Brain microvascular endothelial cell (primary cell): ENCODE results near the gene POFUT2.

Source experiments
- DNase-seq: peaks from one replicate; pipeline ENCODE4 v3.0.0-alpha.2; 2020
- H3K27ac ChIP-seq: fragments of 250-450 bp; sonication (Bioruptor Pico); 2 replicates; pipeline ENCODE4 v1.5.1; 2020; ENCODE audit warnings: mild to moderate bottlenecking, moderate library complexity
- H3K27me3 ChIP-seq: fragments of 250-450 bp; sonication (Bioruptor Pico); replicated peaks from 2 replicates; pipeline ENCODE4 v1.5.1; 2020; ENCODE audit warnings: mild to moderate bottlenecking
- H3K36me3 ChIP-seq: fragments of 250-450 bp; sonication (Bioruptor Pico); replicated peaks from 2 replicates; pipeline ENCODE4 v1.5.1; 2020; ENCODE audit warnings: mild to moderate bottlenecking
- H3K4me3 ChIP-seq: 2 replicates; pipeline ENCODE4 v1.5.1; 2011; ENCODE audit warnings: low read depth, mild to moderate bottlenecking, control low read depth, low read length, moderate library complexity
- in situ Hi-C: cut with HindIII; loops from 2 replicates; pipeline ENCODE4 v1.10.0; 2017; ENCODE audit warnings: low sequenced_read_pairs, low pct_ligation_motif_present
- TF ChIP-seq, protein P1 (sequence below): IDR thresholded peaks from 2 replicates; pipeline ENCODE4 v1.5.1; 2011; ENCODE audit warnings: low read depth, mild to moderate bottlenecking, moderate library complexity, low read length, control low read depth, inconsistent platforms; ENCODE audit errors: missing control alignments

POFUT2 gene

DNA sequence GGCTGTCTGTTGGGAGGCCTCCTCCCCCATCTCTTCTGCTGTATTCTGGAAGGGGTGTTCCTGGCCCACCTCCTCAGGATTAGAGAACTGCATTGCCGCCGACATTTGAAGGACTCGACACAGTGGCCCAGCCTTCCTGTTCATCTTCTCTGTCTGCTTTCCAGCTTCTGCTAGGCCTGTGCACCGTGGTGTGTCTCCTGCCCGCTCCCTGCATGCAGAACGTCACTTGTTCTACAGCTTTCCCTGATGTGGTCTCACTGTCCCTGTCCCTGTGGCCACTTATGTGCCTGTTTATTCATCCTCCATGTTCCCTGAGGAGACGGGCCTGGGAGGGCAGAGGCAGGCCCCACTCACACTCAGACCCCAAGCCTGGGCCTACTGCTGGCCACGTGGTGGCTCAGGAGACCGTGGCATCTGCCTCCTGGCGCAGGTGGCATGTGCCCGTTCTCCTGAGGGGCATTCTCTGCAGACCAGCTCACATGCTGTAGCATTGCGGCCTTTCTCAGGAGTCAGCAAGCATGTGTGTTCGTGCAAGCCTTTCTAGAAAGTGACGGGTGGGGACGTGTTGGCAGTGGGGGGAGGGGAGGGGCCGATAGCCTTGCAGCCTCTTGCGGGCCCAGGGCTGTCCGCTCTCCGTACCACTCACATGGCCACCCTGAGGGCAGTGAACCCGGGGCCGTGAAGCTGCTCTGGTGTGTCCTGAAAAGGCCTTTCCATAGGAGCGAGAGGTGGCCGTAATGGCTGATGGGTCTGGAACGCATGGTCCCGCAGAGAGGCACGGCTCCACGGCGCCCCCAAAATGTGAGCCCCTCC, 35.9 kb downstream of the POFUT2 start:
- no peak for DNase-seq
- Histone ChIP-seq H3K36me3 (no peaks in the 10 kb centered on the region), H3K4me3 (no peak overlapping the region), H3K27ac (no peak overlapping the region), H3K27me3 (no peaks in the 10 kb centered on the region)
- TF ChIP-seq, protein P1, sequence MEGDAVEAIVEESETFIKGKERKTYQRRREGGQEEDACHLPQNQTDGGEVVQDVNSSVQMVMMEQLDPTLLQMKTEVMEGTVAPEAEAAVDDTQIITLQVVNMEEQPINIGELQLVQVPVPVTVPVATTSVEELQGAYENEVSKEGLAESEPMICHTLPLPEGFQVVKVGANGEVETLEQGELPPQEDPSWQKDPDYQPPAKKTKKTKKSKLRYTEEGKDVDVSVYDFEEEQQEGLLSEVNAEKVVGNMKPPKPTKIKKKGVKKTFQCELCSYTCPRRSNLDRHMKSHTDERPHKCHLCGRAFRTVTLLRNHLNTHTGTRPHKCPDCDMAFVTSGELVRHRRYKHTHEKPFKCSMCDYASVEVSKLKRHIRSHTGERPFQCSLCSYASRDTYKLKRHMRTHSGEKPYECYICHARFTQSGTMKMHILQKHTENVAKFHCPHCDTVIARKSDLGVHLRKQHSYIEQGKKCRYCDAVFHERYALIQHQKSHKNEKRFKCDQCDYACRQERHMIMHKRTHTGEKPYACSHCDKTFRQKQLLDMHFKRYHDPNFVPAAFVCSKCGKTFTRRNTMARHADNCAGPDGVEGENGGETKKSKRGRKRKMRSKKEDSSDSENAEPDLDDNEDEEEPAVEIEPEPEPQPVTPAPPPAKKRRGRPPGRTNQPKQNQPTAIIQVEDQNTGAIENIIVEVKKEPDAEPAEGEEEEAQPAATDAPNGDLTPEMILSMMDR: no peak
- in situ Hi-C loops: no loop called here

DNA sequence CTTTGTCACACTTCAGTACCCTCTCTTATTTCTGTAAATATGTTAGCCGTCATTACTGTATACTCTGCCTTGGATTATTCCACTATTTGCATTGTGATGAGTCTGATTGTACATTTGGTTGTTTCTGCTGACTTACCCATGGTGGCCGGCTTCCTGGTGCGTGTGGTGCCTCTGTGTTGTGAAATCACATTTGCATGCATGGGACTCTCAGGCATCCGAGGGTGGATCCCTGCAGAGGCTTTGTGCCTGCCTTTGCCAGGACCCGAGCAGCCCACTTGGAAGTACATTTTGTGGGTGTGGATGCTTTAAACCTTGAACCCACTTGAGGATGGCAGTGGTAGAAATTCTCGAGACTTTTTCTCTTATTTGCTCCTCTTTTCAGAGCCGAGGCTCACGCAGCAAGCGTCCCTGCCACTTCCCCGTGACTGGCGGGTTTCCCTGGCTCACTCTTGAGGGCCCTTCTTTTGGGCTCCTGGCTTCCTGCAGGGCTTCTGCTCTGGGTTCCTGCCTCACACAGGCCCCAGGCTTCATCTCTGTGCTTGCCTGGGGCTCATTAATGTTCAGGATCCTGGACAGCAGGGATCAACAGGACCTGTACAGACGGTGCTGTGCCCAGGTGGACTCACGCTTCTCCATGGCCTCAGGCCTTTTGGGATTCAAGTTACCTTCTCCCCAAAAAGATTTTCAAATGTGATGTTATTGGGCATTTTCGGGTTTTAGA, 36.6 kb downstream of the POFUT2 start:
- Histone ChIP-seq H3K36me3 (no peaks in the 10 kb centered on the region), H3K27me3 (no peaks in the 10 kb centered on the region), H3K4me3 (no peak overlapping the region), H3K27ac (no peak overlapping the region)
- DNase-seq: no peak
- TF ChIP-seq, protein P1: no peak
- in situ Hi-C loops: no loop called here

- Histone ChIP-seq H3K4me3 (no peak overlapping the region), H3K36me3 (no peaks in the 10 kb centered on the region), H3K27ac (no peak overlapping the region), H3K27me3 (no peaks in the 10 kb centered on the region)
- no peak for DNase-seq
- TF ChIP-seq, protein P1: no peak
- in situ Hi-C loops: no loop called here
These were observed 37.4 kb downstream of the POFUT2 start for GRCh38 chr21:45250272-45250671.

- Histone ChIP-seq H3K4me3 (no peak overlapping the region), H3K36me3 (no peaks in the 10 kb centered on the region), H3K27me3 (no peaks in the 10 kb centered on the region), H3K27ac (no peak overlapping the region)
- in situ Hi-C loops: no loop called here
- TF ChIP-seq, protein P1: no peak
- no peak for DNase-seq
These were observed 38.1 kb downstream of the POFUT2 start for GRCh38 chr21:45249626-45250025.

DNA sequence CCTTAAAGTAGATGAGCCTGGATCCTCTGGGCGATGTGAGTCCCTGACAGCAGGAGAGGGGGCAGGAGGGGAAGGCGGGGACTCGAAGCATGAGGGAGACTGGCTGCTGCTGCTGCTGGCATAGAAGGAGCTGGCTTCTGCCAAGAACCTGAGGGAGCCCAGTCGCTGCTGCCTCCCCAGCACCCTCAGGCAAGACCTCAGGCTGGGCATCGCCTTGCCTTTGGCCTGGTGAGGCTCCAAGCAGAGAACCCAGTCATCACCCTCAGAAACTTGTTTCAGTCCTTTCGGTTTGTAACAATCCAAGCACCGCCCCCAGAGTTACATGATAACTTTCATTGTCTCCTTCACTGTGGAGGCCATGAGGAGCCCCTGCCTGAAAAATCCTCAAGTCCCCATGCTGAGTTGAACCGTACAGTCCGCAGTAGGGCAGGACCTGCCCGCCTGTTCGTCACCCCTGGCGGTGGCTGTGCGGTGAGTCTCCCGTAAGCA, 38.8 kb downstream of the POFUT2 start:
- in situ Hi-C loops: no loop called here
- Histone ChIP-seq H3K27me3 (no peaks in the 10 kb centered on the region), H3K36me3 (no peaks in the 10 kb centered on the region), H3K4me3 (peak overlapping the region; percentile 32), H3K27ac (no peak overlapping the region)
- no peak for DNase-seq
- TF ChIP-seq, protein P1: peak; percentile 22
